SK-N-SH treated with all-trans-retinoic acid at 6 μM for 48 hours (cell line): ENCODE data around the gene GOLT1A.

Source experiments
- ATAC-seq: fragments of 200-7000 bp; cut with Tn5 transposase; 3 replicates; pipeline ENCODE4 v1.9.1; 2020; ENCODE audit warnings: mild to moderate bottlenecking, moderate library complexity
- ARNTL ChIP-seq: fragments of 450-650 bp; formaldehyde crosslinking; IDR thresholded peaks from 2 replicates; pipeline ENCODE4 v1.5.0; 2020; ENCODE audit warnings: low read depth, mild to moderate bottlenecking, moderate library complexity, borderline replicate concordance
- BACH2 ChIP-seq: fragments of 250-450 bp; sonication (Bioruptor Pico); IDR thresholded peaks from 2 replicates; pipeline ENCODE4 v1.9.0; 2021; ENCODE audit warnings: mild to moderate bottlenecking, borderline replicate concordance
- CSDC2 ChIP-seq: fragments of 250-450 bp; sonication (Bioruptor Pico); IDR thresholded peaks from 2 replicates; pipeline ENCODE4 v1.5.0; 2020; ENCODE audit warnings: mild to moderate bottlenecking, moderate library complexity
- ESRRG ChIP-seq: fragments of 250-450 bp; sonication (Bioruptor Pico); IDR thresholded peaks from 2 replicates; pipeline ENCODE4 v1.6.1; 2021; ENCODE audit warnings: mild to moderate bottlenecking
- GLIS3 ChIP-seq: fragments of 250-450 bp; sonication (Bioruptor Pico); IDR thresholded peaks from 2 replicates; pipeline ENCODE4 v1.5.0; 2020; ENCODE audit warnings: mild to moderate bottlenecking, moderate library complexity
- ISL1 ChIP-seq: fragments of 250-450 bp; sonication (Bioruptor Pico); IDR thresholded peaks from 2 replicates; pipeline ENCODE4 v2.1.2; 2022; ENCODE audit warnings: mild to moderate bottlenecking, moderate library complexity
- OSR1 ChIP-seq: fragments of 250-450 bp; sonication (Bioruptor Pico); IDR thresholded peaks from 2 replicates; pipeline ENCODE4 v1.8.0; 2022; ENCODE audit warnings: moderate library complexity, mild to moderate bottlenecking, inconsistent platforms
- PPARA ChIP-seq: fragments of 250-450 bp; sonication (Bioruptor Pico); IDR thresholded peaks from 2 replicates; pipeline ENCODE4 v1.5.0; 2020; ENCODE audit warnings: mild to moderate bottlenecking, borderline replicate concordance
- RARB ChIP-seq: fragments of 250-450 bp; sonication (Bioruptor Pico); IDR thresholded peaks from 2 replicates; pipeline ENCODE4 v1.8.0; 2021; ENCODE audit warnings: mild to moderate bottlenecking, moderate library complexity
- SNAI2 ChIP-seq: fragments of 250-450 bp; sonication (Bioruptor Pico); IDR thresholded peaks from 2 replicates; pipeline ENCODE4 v1.5.0; 2020; ENCODE audit warnings: mild to moderate bottlenecking, moderate library complexity
- TCF4 ChIP-seq: fragments of 250-450 bp; sonication (Bioruptor Pico); IDR thresholded peaks from 2 replicates; pipeline ENCODE4 v1.8.0; 2021; ENCODE audit warnings: mild to moderate bottlenecking, moderate library complexity, borderline replicate concordance
- TOX ChIP-seq: fragments of 250-450 bp; sonication (Bioruptor Pico); IDR thresholded peaks from 2 replicates; pipeline ENCODE4 v1.8.0; 2021; ENCODE audit warnings: mild to moderate bottlenecking, moderate library complexity, borderline replicate concordance
- ZFP3 ChIP-seq: fragments of 250-450 bp; sonication (Bioruptor Pico); IDR thresholded peaks from 2 replicates; pipeline ENCODE4 v1.5.0; 2020; ENCODE audit warnings: mild to moderate bottlenecking, moderate library complexity
- ZFP30 ChIP-seq: fragments of 450-650 bp; formaldehyde crosslinking; IDR thresholded peaks from 2 replicates; pipeline ENCODE4 v1.5.0; 2022; ENCODE audit warnings: mild to moderate bottlenecking, moderate library complexity
- ZNF70 ChIP-seq: fragments of 450-650 bp; formaldehyde crosslinking; IDR thresholded peaks from 2 replicates; pipeline ENCODE4 v1.5.0; 2020; ENCODE audit warnings: mild to moderate bottlenecking, moderate library complexity
- ZNF8 ChIP-seq: fragments of 450-650 bp; formaldehyde crosslinking; IDR thresholded peaks from 2 replicates; pipeline ENCODE4 v1.5.0; 2020; ENCODE audit warnings: mild to moderate bottlenecking, moderate library complexity
- TF ChIP-seq, protein P1 (sequence below): fragments of 250-450 bp; sonication (Bioruptor Pico); IDR thresholded peaks from 2 replicates; pipeline ENCODE4 v1.5.1; 2020; ENCODE audit warnings: low read depth, mild to moderate bottlenecking, moderate library complexity
- TF ChIP-seq, protein P2 (sequence below): fragments of 250-450 bp; sonication (Bioruptor Pico); IDR thresholded peaks from 2 replicates; pipeline ENCODE4 v1.8.0; 2020; ENCODE audit warnings: mild to moderate bottlenecking, moderate library complexity, borderline replicate concordance
- TF ChIP-seq, protein P3 (sequence below): fragments of 250-450 bp; sonication (Bioruptor Pico); IDR thresholded peaks from 2 replicates; pipeline ENCODE4 v1.5.1; 2021; ENCODE audit warnings: mild to moderate bottlenecking, moderate library complexity
- TF ChIP-seq, protein P4 (sequence below): fragments of 250-450 bp; sonication (Bioruptor Pico); IDR thresholded peaks from 2 replicates; pipeline ENCODE4 v1.8.0; 2021; ENCODE audit warnings: low read depth, mild to moderate bottlenecking, moderate library complexity, borderline replicate concordance
- TF ChIP-seq, protein P5 (sequence below): fragments of 250-450 bp; sonication (Bioruptor Pico); IDR thresholded peaks from 2 replicates; pipeline ENCODE4 v1.5.0; 2020; ENCODE audit warnings: mild to moderate bottlenecking, moderate library complexity

Gene GOLT1A

DNA sequence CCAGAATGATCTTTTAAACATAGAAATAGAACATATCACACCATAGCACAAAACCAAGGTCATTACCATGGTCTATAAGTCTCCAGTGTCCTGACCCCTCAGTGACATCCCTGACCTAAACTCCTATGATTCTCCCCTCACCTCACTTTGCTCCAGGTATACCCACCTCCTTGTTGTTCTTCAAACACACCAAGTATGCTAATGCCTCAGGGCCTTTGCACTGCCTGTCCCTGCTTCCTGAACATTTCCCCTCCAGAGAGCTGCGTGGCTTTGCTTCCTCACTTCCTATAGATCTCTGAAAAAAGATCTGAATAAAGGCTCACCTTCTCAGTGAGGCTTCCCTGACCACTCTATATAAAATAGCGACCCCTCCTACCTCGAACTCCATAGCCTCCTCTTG is 1.1 kb downstream of the GOLT1A start (continued):
- TF ChIP-seq, protein P1, sequence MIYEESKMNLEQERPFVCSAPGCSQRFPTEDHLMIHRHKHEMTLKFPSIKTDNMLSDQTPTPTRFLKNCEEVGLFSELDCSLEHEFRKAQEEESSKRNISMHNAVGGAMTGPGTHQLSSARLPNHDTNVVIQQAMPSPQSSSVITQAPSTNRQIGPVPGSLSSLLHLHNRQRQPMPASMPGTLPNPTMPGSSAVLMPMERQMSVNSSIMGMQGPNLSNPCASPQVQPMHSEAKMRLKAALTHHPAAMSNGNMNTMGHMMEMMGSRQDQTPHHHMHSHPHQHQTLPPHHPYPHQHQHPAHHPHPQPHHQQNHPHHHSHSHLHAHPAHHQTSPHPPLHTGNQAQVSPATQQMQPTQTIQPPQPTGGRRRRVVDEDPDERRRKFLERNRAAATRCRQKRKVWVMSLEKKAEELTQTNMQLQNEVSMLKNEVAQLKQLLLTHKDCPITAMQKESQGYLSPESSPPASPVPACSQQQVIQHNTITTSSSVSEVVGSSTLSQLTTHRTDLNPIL (CRISPR knock-in tag): no peak
- no peak for TF ChIP-seq RARB (CRISPR knock-in tag)

DNA sequence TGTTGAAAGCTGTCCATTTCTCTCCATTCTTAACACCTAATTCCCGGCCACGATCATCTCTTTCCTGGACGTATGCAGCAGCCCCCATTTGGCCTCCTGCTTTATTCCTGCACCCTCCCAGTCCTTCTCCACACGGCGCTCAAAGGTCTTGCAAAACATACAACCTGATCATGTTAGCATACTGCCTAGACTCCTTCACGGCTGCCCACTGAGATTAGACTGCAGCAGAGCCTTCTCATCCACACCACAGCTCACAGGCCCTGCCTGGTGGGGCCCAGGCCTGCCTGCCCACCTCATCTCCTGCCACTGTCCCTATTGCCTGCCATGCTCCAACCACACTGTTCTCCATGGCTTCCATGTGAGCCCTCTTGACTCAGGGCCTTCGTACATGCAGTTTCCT is 2.7 kb downstream of the GOLT1A start:
- no peak for TF ChIP-seq ZFP30
- no peak for TF ChIP-seq ZNF8
- TF ChIP-seq, protein P2, sequence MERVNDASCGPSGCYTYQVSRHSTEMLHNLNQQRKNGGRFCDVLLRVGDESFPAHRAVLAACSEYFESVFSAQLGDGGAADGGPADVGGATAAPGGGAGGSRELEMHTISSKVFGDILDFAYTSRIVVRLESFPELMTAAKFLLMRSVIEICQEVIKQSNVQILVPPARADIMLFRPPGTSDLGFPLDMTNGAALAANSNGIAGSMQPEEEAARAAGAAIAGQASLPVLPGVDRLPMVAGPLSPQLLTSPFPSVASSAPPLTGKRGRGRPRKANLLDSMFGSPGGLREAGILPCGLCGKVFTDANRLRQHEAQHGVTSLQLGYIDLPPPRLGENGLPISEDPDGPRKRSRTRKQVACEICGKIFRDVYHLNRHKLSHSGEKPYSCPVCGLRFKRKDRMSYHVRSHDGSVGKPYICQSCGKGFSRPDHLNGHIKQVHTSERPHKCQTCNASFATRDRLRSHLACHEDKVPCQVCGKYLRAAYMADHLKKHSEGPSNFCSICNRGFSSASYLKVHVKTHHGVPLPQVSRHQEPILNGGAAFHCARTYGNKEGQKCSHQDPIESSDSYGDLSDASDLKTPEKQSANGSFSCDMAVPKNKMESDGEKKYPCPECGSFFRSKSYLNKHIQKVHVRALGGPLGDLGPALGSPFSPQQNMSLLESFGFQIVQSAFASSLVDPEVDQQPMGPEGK (CRISPR knock-in tag): no peak
- TF ChIP-seq, protein P3, sequence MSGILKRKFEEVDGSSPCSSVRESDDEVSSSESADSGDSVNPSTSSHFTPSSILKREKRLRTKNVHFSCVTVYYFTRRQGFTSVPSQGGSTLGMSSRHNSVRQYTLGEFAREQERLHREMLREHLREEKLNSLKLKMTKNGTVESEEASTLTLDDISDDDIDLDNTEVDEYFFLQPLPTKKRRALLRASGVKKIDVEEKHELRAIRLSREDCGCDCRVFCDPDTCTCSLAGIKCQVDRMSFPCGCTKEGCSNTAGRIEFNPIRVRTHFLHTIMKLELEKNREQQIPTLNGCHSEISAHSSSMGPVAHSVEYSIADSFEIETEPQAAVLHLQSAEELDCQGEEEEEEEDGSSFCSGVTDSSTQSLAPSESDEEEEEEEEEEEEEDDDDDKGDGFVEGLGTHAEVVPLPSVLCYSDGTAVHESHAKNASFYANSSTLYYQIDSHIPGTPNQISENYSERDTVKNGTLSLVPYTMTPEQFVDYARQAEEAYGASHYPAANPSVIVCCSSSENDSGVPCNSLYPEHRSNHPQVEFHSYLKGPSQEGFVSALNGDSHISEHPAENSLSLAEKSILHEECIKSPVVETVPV (CRISPR knock-in tag): no peak
- no peak for TF ChIP-seq OSR1
- no peak for TF ChIP-seq ZFP3
- TF ChIP-seq CSDC2 (CRISPR knock-in tag): no peak
- TF ChIP-seq, protein P4, sequence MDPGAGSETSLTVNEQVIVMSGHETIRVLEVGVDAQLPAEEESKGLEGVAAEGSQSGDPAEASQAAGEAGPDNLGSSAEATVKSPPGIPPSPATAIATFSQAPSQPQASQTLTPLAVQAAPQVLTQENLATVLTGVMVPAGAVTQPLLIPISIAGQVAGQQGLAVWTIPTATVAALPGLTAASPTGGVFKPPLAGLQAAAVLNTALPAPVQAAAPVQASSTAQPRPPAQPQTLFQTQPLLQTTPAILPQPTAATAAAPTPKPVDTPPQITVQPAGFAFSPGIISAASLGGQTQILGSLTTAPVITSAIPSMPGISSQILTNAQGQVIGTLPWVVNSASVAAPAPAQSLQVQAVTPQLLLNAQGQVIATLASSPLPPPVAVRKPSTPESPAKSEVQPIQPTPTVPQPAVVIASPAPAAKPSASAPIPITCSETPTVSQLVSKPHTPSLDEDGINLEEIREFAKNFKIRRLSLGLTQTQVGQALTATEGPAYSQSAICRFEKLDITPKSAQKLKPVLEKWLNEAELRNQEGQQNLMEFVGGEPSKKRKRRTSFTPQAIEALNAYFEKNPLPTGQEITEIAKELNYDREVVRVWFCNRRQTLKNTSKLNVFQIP: no peak
- no peak for TF ChIP-seq TCF4 (CRISPR knock-in tag)
- TF ChIP-seq BACH2 (CRISPR knock-in tag): no peak
- no peak for TF ChIP-seq GLIS3 (CRISPR knock-in tag)
- TF ChIP-seq, protein P1 (CRISPR knock-in tag): no peak
- TF ChIP-seq, protein P5, sequence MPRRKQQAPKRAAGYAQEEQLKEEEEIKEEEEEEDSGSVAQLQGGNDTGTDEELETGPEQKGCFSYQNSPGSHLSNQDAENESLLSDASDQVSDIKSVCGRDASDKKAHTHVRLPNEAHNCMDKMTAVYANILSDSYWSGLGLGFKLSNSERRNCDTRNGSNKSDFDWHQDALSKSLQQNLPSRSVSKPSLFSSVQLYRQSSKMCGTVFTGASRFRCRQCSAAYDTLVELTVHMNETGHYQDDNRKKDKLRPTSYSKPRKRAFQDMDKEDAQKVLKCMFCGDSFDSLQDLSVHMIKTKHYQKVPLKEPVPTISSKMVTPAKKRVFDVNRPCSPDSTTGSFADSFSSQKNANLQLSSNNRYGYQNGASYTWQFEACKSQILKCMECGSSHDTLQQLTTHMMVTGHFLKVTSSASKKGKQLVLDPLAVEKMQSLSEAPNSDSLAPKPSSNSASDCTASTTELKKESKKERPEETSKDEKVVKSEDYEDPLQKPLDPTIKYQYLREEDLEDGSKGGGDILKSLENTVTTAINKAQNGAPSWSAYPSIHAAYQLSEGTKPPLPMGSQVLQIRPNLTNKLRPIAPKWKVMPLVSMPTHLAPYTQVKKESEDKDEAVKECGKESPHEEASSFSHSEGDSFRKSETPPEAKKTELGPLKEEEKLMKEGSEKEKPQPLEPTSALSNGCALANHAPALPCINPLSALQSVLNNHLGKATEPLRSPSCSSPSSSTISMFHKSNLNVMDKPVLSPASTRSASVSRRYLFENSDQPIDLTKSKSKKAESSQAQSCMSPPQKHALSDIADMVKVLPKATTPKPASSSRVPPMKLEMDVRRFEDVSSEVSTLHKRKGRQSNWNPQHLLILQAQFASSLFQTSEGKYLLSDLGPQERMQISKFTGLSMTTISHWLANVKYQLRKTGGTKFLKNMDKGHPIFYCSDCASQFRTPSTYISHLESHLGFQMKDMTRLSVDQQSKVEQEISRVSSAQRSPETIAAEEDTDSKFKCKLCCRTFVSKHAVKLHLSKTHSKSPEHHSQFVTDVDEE: no peak
- no peak for TF ChIP-seq ZNF70
- no peak for TF ChIP-seq RARB (CRISPR knock-in tag)
- no peak for ATAC-seq

DNA sequence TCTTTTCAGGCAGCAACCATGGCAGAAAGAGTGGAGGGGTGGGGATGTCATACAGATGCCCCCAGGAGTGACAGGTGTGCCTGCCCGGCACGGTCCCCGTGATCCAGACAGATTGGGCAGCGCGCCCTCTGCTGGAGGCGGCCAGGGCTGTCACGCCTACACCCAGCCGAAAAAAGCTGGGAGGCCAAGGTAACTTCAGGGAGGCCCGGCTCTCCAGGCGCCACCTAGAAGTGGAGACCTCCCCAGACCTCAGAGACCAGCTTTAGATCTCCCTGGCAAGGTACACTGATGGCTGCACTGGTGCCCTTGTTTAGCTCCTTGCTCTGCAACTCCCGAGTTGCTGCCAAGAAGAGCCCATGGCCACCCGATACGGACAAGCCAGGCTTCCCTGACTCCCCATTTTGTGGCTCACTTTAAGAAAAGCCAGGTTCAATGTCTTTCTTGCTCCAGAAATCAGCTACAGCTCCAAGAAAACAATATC is 6.6 kb downstream of the GOLT1A start:
- TF ChIP-seq ARNTL (no peak), RARB (CRISPR knock-in tag) (no peak), TOX (CRISPR knock-in tag) (no peak), ZNF8 (no peak), BACH2 (CRISPR knock-in tag) (no peak), ISL1 (no peak), SNAI2 (CRISPR knock-in tag) (no peak), ZFP3 (no peak), OSR1 (no peak), PPARA (CRISPR knock-in tag) (no peak), ESRRG (CRISPR knock-in tag) (no peak)
- TF ChIP-seq, protein P4: no peak
- TF ChIP-seq, protein P3 (CRISPR knock-in tag): no peak
- TF ChIP-seq, all 23 proteins: peak for 0
- ATAC-seq: peak; percentile 98
